PFSK-1 (cell line): ENCODE results near the gene DUS1L.

Source experiments
- REST ChIP-seq, 2 experiments: IDR thresholded peaks; 2 replicates each; pipeline versions ENCODE4 v1.6.1 to v1.8.0; 2011 to 2012; ENCODE audit warnings: low read depth in 2 of 2, low read length in 2 of 2, control low read depth in 1 of 2, inconsistent platforms in 1 of 2, mild to moderate bottlenecking in 1 of 2, moderate library complexity in 1 of 2; ENCODE audit not compliant: insufficient read depth in 1 of 2
- SIN3A ChIP-seq: IDR thresholded peaks from 2 replicates; pipeline ENCODE4 v1.6.1; 2012; ENCODE audit warnings: mild to moderate bottlenecking, low read length, moderate library complexity, borderline replicate concordance; ENCODE audit not compliant: insufficient read depth
- TAF1 ChIP-seq: IDR thresholded peaks from 2 replicates; pipeline ENCODE4 v1.6.1; 2012; ENCODE audit warnings: low read length, control low read depth, borderline replicate concordance; ENCODE audit not compliant: insufficient read depth

GRCh38 chr17:82053130-82053529 is 12.5 kb downstream of the DUS1L start:
- TF ChIP-seq SIN3A (no peak), REST (IDR thresholded peaks at IDR 0.05; ENCODE audit: insufficient read depth in 1 of 2, low read depth in 2 of 2, low read length in 2 of 2) (no peak), TAF1 (no peak)
